ENCODE results near the gene LTF. TPM values are rescaled to one million over a fixed set of nuclear protein-coding genes. Genes with fewer than 3 reads are reported as not detected.
"Not testable (repeated sequence)": the region's sequence is repeated elsewhere in the genome, so short reads cannot be mapped to it uniquely, and the experiment has no call there.

LTF gene
- total and polyA plus RNA-seq, 4 donors: 0.36 to 14.7 (median 1.4) TPM

DNA sequence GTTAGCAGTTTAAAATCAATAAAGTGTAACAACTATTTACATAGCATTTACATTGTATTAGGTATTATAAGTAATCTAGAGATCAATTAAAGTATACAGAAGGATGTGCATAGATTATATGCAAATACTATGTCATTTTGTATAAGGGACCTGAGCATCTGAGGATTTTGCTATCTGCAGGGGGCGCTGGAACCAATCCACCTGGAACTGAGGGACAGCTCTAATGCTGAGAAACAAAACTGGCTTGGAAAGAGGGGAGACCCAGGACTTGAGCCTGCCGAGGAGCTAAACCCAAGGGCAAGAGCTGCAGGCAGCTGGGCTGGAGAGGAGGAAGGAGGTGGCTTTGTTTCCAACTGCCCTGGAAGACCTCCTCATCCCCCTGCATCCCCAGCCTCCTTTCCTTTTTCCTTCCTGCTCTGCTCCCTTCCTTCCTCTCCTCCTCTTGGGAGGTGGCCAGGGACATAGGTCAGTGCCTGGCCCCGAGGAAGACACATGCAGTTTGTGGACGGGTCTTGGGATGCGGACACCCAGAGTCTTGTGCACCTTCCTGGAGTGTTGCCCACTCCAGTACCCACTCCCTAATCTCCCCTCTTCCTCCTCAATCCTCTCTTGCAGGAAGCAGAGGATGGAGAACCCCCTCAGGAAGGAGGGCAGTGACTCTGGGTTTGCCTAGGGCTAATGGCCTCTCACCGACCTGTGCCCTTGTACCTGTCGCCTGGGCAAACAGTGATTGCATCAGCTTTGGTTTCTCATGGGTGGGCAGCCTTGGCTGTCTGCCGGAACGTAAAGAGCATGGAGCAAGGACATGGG lies 32.2 kb upstream of the LTF start (continued):
- TF ChIP-seq, protein P1, sequence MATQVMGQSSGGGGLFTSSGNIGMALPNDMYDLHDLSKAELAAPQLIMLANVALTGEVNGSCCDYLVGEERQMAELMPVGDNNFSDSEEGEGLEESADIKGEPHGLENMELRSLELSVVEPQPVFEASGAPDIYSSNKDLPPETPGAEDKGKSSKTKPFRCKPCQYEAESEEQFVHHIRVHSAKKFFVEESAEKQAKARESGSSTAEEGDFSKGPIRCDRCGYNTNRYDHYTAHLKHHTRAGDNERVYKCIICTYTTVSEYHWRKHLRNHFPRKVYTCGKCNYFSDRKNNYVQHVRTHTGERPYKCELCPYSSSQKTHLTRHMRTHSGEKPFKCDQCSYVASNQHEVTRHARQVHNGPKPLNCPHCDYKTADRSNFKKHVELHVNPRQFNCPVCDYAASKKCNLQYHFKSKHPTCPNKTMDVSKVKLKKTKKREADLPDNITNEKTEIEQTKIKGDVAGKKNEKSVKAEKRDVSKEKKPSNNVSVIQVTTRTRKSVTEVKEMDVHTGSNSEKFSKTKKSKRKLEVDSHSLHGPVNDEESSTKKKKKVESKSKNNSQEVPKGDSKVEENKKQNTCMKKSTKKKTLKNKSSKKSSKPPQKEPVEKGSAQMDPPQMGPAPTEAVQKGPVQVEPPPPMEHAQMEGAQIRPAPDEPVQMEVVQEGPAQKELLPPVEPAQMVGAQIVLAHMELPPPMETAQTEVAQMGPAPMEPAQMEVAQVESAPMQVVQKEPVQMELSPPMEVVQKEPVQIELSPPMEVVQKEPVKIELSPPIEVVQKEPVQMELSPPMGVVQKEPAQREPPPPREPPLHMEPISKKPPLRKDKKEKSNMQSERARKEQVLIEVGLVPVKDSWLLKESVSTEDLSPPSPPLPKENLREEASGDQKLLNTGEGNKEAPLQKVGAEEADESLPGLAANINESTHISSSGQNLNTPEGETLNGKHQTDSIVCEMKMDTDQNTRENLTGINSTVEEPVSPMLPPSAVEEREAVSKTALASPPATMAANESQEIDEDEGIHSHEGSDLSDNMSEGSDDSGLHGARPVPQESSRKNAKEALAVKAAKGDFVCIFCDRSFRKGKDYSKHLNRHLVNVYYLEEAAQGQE (IDR thresholded peaks at IDR 0.05): no peak
- TF ChIP-seq, protein P2, sequence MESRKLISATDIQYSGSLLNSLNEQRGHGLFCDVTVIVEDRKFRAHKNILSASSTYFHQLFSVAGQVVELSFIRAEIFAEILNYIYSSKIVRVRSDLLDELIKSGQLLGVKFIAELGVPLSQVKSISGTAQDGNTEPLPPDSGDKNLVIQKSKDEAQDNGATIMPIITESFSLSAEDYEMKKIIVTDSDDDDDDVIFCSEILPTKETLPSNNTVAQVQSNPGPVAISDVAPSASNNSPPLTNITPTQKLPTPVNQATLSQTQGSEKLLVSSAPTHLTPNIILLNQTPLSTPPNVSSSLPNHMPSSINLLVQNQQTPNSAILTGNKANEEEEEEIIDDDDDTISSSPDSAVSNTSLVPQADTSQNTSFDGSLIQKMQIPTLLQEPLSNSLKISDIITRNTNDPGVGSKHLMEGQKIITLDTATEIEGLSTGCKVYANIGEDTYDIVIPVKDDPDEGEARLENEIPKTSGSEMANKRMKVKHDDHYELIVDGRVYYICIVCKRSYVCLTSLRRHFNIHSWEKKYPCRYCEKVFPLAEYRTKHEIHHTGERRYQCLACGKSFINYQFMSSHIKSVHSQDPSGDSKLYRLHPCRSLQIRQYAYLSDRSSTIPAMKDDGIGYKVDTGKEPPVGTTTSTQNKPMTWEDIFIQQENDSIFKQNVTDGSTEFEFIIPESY (IDR thresholded peaks at IDR 0.05): no peak
- no peak for TF ChIP-seq GABPA (IDR thresholded peaks at IDR 0.05 in 1 of 2, conservative IDR thresholded peaks at IDR 0.05 in 1 of 2)
- TF ChIP-seq YY1 (IDR thresholded peaks at IDR 0.05): no peak
- TF ChIP-seq, protein P3, sequence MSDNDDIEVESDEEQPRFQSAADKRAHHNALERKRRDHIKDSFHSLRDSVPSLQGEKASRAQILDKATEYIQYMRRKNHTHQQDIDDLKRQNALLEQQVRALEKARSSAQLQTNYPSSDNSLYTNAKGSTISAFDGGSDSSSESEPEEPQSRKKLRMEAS (IDR thresholded peaks at IDR 0.05): no peak

DNA sequence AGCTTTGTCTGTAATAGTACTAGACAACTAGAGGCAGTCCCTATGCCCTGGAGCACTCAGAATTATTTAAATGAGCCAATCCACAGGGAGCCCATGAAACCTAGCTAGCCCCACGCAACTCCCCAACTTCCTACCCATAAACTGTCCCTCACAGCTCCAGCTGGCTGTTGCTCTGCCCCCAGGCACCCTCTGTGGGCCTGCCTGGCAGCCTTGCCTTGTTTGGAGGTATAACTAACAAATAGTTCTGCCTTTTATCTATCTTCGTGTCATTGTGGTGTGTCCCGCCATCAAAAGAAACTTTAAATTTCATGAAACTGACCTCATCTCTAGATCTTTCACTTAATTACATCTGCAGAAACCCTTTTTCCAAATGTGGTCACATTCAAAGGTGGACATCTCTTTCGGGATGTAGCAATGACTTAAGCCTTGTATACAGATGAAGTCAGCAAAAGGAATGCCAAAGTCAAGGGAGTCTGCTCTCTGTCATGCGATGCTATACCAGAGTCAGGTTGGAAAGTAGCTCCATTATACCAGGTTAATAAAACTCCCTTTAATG lies 31.3 kb upstream of the LTF start:
- Histone ChIP-seq H3K9me3 (ENCODE audit: control insufficient read depth in 4 of 4, low read length in 3 of 4) (no peaks in the 10 kb centered on the region), H3K27me3 (ENCODE audit: control insufficient read depth in 4 of 4, insufficient read depth in 4 of 4, low read length in 3 of 4) (no peaks in the 10 kb centered on the region), H3K4me1 (ENCODE audit: control insufficient read depth in 4 of 4, insufficient read depth in 4 of 4, low read length in 3 of 4) (peaks cover 7 to 74% (median 64%) of the 10 kb centered on the region in 4 donors), H3K36me3 (ENCODE audit: control insufficient read depth in 4 of 4, insufficient read depth in 3 of 4, low read depth in 1 of 4, low read length in 3 of 4) (no peaks in the 10 kb centered on the region), H3K4me3 (ENCODE audit: low read depth in 1 of 3, low read length in 3 of 3) (no peak overlapping the region), H3K9ac (ENCODE audit: low read depth in 1 of 2, low read length in 2 of 2) (no peak overlapping the region), H3K27ac (ENCODE audit: low read depth in 1 of 2, low read length in 2 of 2) (no peak overlapping the region)
- DNase-seq (ENCODE audit: low spot score): no peak
- TF ChIP-seq TAF1 (conservative IDR thresholded peaks at IDR 0.05) (no peak), HNF4G (IDR thresholded peaks at IDR 0.05) (no peak), HNF4A (conservative IDR thresholded peaks at IDR 0.05) (no peak), NR2F2 (IDR thresholded peaks at IDR 0.05) (no peak)
- TF ChIP-seq, protein P4, sequence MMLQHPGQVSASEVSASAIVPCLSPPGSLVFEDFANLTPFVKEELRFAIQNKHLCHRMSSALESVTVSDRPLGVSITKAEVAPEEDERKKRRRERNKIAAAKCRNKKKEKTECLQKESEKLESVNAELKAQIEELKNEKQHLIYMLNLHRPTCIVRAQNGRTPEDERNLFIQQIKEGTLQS (IDR thresholded peaks at IDR 0.05): no peak
- TF ChIP-seq, protein P5, sequence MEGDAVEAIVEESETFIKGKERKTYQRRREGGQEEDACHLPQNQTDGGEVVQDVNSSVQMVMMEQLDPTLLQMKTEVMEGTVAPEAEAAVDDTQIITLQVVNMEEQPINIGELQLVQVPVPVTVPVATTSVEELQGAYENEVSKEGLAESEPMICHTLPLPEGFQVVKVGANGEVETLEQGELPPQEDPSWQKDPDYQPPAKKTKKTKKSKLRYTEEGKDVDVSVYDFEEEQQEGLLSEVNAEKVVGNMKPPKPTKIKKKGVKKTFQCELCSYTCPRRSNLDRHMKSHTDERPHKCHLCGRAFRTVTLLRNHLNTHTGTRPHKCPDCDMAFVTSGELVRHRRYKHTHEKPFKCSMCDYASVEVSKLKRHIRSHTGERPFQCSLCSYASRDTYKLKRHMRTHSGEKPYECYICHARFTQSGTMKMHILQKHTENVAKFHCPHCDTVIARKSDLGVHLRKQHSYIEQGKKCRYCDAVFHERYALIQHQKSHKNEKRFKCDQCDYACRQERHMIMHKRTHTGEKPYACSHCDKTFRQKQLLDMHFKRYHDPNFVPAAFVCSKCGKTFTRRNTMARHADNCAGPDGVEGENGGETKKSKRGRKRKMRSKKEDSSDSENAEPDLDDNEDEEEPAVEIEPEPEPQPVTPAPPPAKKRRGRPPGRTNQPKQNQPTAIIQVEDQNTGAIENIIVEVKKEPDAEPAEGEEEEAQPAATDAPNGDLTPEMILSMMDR (IDR thresholded peaks at IDR 0.05; ENCODE audit: low read depth, low read length, missing input control): no peak
- 71% methylated on average over 5 of the region's 5 CpGs for WGBS

DNA sequence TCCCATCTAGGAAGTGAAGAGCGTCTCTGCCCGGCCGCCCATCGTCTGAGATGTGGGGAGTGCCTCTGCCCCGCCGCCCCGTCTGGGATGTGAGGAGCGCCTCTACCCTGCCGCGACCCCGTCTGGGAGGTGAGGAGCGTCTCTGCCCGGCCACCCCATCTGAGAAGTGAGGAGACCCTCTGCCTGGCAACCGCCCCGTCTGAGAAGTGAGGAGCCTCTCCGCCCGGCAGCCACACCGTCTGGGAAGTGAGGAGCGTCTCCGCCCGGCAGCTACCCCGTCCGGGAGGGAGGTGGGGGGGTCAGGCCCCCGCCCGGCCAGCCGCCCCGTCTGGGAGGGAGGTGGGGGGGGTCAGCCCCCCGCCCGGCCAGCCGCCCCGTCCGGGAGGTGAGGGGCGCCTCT lies 29.8 kb upstream of the LTF start:
- not testable (repeated sequence) for H3K27ac ChIP-seq (ENCODE audit: low read depth in 1 of 2, low read length in 2 of 2); H3K9ac ChIP-seq (ENCODE audit: low read depth in 1 of 2, low read length in 2 of 2); H3K27me3 ChIP-seq (ENCODE audit: control insufficient read depth in 4 of 4, insufficient read depth in 4 of 4, low read length in 3 of 4); H3K9me3 ChIP-seq (ENCODE audit: control insufficient read depth in 4 of 4, low read length in 3 of 4); DNase-seq (ENCODE audit: low spot score); H3K36me3 ChIP-seq (ENCODE audit: control insufficient read depth in 4 of 4, insufficient read depth in 3 of 4, low read depth in 1 of 4, low read length in 3 of 4); H3K4me3 ChIP-seq (ENCODE audit: low read depth in 1 of 3, low read length in 3 of 3)
- H3K4me1 ChIP-seq (ENCODE audit: control insufficient read depth in 4 of 4, insufficient read depth in 4 of 4, low read length in 3 of 4): peaks cover 7 to 65% (median 56%) of the 10 kb centered on the region in 4 donors
- WGBS: 97% methylated on average over 27 of the region's 33 CpGs
